GM18951 (cell line): ENCODE data around the gene TMEM106A.
"Not testable (repeated sequence)": the region's sequence is repeated elsewhere in the genome, so short reads cannot be mapped to it uniquely, and the experiment has no call there.

Experiments used
- POLR2A ChIP-seq: IDR thresholded peaks from 4 replicates; pipeline ENCODE4 v1.6.1; 2011; ENCODE audit warnings: mild to moderate bottlenecking; ENCODE audit not compliant: insufficient read length, insufficient read depth; ENCODE audit errors: extremely low read depth
- in situ Hi-C: fragments of 300-500 bp; cut with MboI; formaldehyde crosslinking; loops from one replicate; pipeline ENCODE4 v1.12.0; 2022; ENCODE audit warnings: low sequenced_read_pairs, mixed read lengths, inconsistent platforms; ENCODE audit not compliant: unreplicated experiment

Gene TMEM106A

GRCh38 chr17:43224146-43224705, 12.6 kb downstream of the TMEM106A start:
- in situ Hi-C loops: no loop called here

GRCh38 chr17:43226393-43226792, 14.7 kb downstream of the TMEM106A start:
- in situ Hi-C loops: no loop called here
- no peak for TF ChIP-seq POLR2A

More at GRCh38 chr17:43224146-43224705, 12.6 kb downstream of the TMEM106A start:
- TF ChIP-seq POLR2A: no peak

- in situ Hi-C loops: not testable (repeated sequence)
Measured at GRCh38 chr17:43228020-43228782, 16.5 kb downstream of the TMEM106A start, which contains the start of gene CCDC200. CCDC200 (minus strand) TSS chr17:43228623; CDS start chr17:43228554, 69 bp downstream.

GRCh38 chr17:43231205-43232020, 19.7 kb downstream of the TMEM106A start:
- in situ Hi-C loops: not testable (repeated sequence)

- in situ Hi-C loops: not testable (repeated sequence)
Measured at GRCh38 chr17:43232021-43232699, 20.5 kb downstream of the TMEM106A start.

GRCh38 chr17:43233263-43233662, 21.6 kb downstream of the TMEM106A start:
- in situ Hi-C loops: not testable (repeated sequence)

- in situ Hi-C loops: not testable (repeated sequence)
Measured at GRCh38 chr17:43233877-43234276, 22.2 kb downstream of the TMEM106A start, which contains the start of gene RNU2-1. RNU2-1 (minus strand) TSS chr17:43233977.

DNA sequence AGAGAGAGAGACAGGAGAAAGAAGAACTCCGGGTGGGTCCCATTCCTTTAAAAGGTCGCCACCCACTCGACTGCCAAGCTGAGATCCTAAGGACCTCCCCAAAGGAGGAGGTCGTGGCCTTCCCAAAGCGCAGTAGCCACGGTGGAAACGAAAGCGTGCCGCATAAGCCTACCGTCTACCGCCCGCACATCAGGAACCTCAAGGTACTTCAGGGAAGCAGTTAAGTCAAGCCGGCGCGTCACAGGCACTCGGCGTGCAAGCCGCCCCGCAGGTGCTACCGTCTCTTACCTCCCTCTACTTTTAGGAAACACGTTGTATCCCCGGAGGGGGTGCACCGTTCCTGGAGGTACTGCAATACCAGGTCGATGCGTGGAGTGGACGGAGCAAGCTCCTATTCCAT, 27.9 kb downstream of the TMEM106A start:
- in situ Hi-C loops: not testable (repeated sequence)

DNA sequence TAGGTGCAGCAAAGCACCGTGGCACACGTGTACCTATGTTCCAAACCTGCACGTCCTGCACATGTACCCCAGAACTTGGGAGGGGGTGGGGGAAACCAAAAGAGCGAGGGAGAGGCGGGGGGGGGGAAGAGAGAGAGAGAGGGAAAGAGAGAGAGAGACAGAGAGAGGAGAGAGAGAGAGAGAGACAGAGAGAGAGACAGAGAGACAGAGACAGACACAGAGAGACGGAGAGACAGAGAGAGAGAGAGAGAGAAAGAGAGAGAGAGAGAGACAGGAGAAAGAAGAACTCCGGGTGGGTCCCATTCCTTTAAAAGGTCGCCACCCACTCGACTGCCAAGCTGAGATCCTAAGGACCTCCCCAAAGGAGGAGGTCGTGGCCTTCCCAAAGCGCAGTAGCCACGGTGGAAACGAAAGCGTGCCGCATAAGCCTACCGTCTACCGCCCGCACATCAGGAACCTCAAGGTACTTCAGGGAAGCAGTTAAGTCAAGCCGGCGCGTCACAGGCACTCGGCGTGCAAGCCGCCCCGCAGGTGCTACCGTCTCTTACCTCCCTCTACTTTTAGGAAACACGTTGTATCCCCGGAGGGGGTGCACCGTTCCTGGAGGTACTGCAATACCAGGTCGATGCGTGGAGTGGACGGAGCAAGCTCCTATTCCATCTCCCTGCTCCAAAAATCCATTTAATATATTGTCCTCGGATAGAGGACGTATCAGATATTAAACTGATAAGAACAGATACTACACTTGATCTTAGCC, 29.1 kb downstream of the TMEM106A start:
- in situ Hi-C loops: not testable (repeated sequence)

DNA sequence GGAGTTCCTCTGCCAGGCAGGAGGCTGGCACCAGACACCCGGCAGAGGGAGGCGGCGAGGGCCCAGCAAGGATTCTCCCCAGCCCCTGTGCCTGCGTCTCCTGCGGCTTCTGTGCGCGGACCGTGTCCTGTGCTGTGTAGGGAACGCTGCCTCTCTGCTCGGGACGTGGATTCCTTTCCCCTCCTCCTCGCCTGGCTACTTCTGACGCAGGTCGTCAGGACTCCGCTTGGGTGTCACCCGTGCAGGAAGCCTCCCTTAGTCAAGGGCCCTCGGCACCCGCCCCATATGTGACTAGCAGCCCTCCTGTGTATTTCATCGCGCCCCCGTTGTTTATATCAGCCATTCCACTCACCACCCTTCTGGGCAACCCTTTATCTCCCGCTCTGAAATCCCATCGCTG, 34.8 kb downstream of the TMEM106A start:
- in situ Hi-C loops: not testable (repeated sequence)
